MCF 10A (cell line): Measurements from ENCODE around the gene CALD1. TPM values are rescaled to one million over a fixed set of nuclear protein-coding genes. Genes with fewer than 3 reads are reported as not detected.
"Not testable (repeated sequence)": the region's sequence is repeated elsewhere in the genome, so short reads cannot be mapped to it uniquely, and the experiment has no call there.

Source experiments
- BruUV-seq: library from RNA; stranded (reverse); fragments of 400-500 nt; replicated peaks from 2 replicates; lab custom pipeline; 2021; lab: Mats Ljungman, UMichigan
- CTCF ChIA-PET: fragments of 300-600 bp; sonication (Branson Sonifier 250); formaldehyde crosslinking; extraction: SDS; loops from one replicate; lab custom pipeline; 2021; ENCODE audit warnings: antibody characterized with exemption, inconsistent platforms; lab: Yijun Ruan, JAX
- POLR2A ChIA-PET: fragments of 300-600, 350-650 bp; sonication (Branson Sonifier 250); formaldehyde crosslinking; extraction: SDS; loops from one replicate; lab custom pipeline; 2020; ENCODE audit warnings: antibody characterized with exemption, inconsistent platforms; lab: Yijun Ruan, JAX
- DNase-seq: peaks from one replicate; pipeline ENCODE4 v3.0.0-alpha.2; 2018; ENCODE audit not compliant: unreplicated experiment
- H3K27ac Mint-ChIP-seq: one replicate; pipeline ENCODE4 v1.8.0; 2022; ENCODE audit warnings: mild to moderate bottlenecking, low read depth, mixed read lengths; ENCODE audit not compliant: unreplicated experiment
- H3K27me3 Mint-ChIP-seq: one replicate; pipeline ENCODE4 v1.8.0; 2022; ENCODE audit warnings: mixed read lengths; ENCODE audit not compliant: insufficient read depth, unreplicated experiment
- H3K36me3 Mint-ChIP-seq: one replicate; pipeline ENCODE4 v1.8.0; 2022; ENCODE audit warnings: mild to moderate bottlenecking, moderate library complexity, mixed read lengths; ENCODE audit not compliant: insufficient read depth, unreplicated experiment
- H3K4me1 Mint-ChIP-seq: one replicate; pipeline ENCODE4 v1.8.0; 2022; ENCODE audit warnings: mixed read lengths; ENCODE audit not compliant: insufficient read depth, unreplicated experiment
- H3K4me3 Mint-ChIP-seq: one replicate; pipeline ENCODE4 v1.8.0; 2022; ENCODE audit warnings: mild to moderate bottlenecking, moderate library complexity, mixed read lengths; ENCODE audit not compliant: unreplicated experiment
- H3K9me3 Mint-ChIP-seq: one replicate; pipeline ENCODE4 v1.8.0; 2022; ENCODE audit warnings: mixed read lengths; ENCODE audit not compliant: unreplicated experiment
- CTCF ChIP-seq: fragments of 200-600 bp; IDR thresholded peaks from one replicate; pipeline ENCODE4 v1.8.0; 2022; ENCODE audit warnings: antibody characterized with exemption, mild to moderate bottlenecking; ENCODE audit not compliant: unreplicated experiment
- intact Hi-C: fragments of 100-400 bp; cut with micrococcal nuclease; formaldehyde crosslinking; loops from 2 replicates; pipeline ENCODE4 v1.14.1; 2022
- total RNA-seq: library from RNA; stranded (reverse); gene quantifications from 2 replicates; pipeline ENCODE4 v1.2.3, GENCODE V29; 2022

The CALD1 gene
- total RNA-seq, 1 experiment from 2014 or later: 183 TPM

GRCh38 chr7:134963036-134963435 lies 183.6 kb downstream of the CALD1 start:
- no peaks in the 10 kb centered on the region for H3K27me3 Mint-ChIP-seq
- peaks cover 94% of the 10 kb centered on the region for H3K36me3 Mint-ChIP-seq
- intact Hi-C loops: no loop called here
- CTCF ChIA-PET: interaction anchor here (0.8 to 1.3 kb wide), 2 partner anchors 10 to 84 kb away, joined by 3 to 4 read pairs; no protein-coding TSS in a partner anchor
- H3K4me3 Mint-ChIP-seq: no peak overlapping the region
- no peak for TF ChIP-seq CTCF
- H3K27ac Mint-ChIP-seq: no peak overlapping the region
- POLR2A ChIA-PET: interaction anchor here (0.7 to 1.2 kb wide), 3 partner anchors 24 to 324 kb away, joined by 3 to 5 read pairs (median 4); partner anchors contain the start of gene AGBL3
- H3K9me3 Mint-ChIP-seq: no peaks in the 10 kb centered on the region
- BruUV-seq: no TSS peak
- DNase-seq: no peak
- H3K4me1 Mint-ChIP-seq: no peaks in the 10 kb centered on the region

DNA sequence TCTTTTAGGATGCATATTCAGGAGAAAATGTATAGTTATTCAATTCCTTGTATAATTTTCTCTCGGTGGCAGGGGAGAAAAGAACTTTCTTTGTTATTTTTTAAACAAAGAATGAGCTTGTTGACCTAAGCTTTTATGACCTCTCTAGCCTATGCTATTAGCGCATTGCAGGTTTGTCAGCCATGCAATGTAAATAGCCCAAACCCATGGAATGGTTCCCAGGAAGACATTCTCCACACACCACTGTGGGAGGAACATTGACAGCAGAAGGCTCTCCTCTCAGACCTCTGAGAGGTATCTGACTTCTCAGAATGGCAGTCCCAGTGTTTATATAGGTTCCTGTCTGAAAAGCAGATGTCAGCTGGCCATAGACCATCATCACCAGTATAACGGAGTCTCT lies 187.3 kb downstream of the CALD1 start:
- CTCF ChIA-PET: interaction anchor here (0.7 to 1.7 kb wide), 3 partner anchors 12 to 452 kb away, joined by 3 to 4 read pairs (median 3); no protein-coding TSS in a partner anchor
- H3K4me3 Mint-ChIP-seq: no peak overlapping the region

GRCh38 chr7:134968110-134968509 lies 188.7 kb downstream of the CALD1 start:
- Mint-ChIP-seq H3K36me3 (peaks cover 58% of the 10 kb centered on the region), H3K27ac (no peak overlapping the region), H3K9me3 (no peaks in the 10 kb centered on the region), H3K27me3 (no peaks in the 10 kb centered on the region), H3K4me1 (no peaks in the 10 kb centered on the region), H3K4me3 (no peak overlapping the region)
- DNase-seq: no peak
- intact Hi-C loops: no loop called here
- no peak for TF ChIP-seq CTCF
- no TSS peak for BruUV-seq
- ChIA-PET POLR2A (interaction anchor here (1.5 kb wide), 1 partner anchor 18 kb away, joined by 4 read pairs; the partner anchor contains the start of gene AGBL3), CTCF (interaction anchor here (0.7 kb wide), 2 partner anchors 12 to 278 kb away, joined by 3 read pairs; no protein-coding TSS in a partner anchor)

More for the DNA sequence above, 187.3 kb downstream of the CALD1 start:
- H3K27ac Mint-ChIP-seq: no peak overlapping the region
- peaks cover 72% of the 10 kb centered on the region for H3K36me3 Mint-ChIP-seq
- no peaks in the 10 kb centered on the region for H3K4me1 Mint-ChIP-seq
- no peak for TF ChIP-seq CTCF
- BruUV-seq: no TSS peak
- intact Hi-C loops: no loop called here
- no peaks in the 10 kb centered on the region for H3K27me3 Mint-ChIP-seq
- no peak for DNase-seq
- no peaks in the 10 kb centered on the region for H3K9me3 Mint-ChIP-seq
- POLR2A ChIA-PET: no interaction called here

GRCh38 chr7:134981645-134982044 lies 202.2 kb downstream of the CALD1 start:
- H3K27ac Mint-ChIP-seq, H3K4me3 Mint-ChIP-seq, POLR2A ChIA-PET, DNase-seq, H3K36me3 Mint-ChIP-seq, BruUV-seq, intact Hi-C loops, H3K27me3 Mint-ChIP-seq, H3K4me1 Mint-ChIP-seq, CTCF ChIA-PET: not testable (repeated sequence)
- H3K9me3 Mint-ChIP-seq: peaks cover 31% of the 10 kb centered on the region
